LHCN-M2 (cell line): Measurements from ENCODE around the gene XXYLT1. TPM values are rescaled to one million over a fixed set of nuclear protein-coding genes. Genes with fewer than 3 reads are reported as not detected.

Source experiments
- DNase-seq: peaks from one replicate; pipeline ENCODE4 v3.0.0-alpha.2; 2012; ENCODE audit warnings: low read depth
- total RNA-seq: library from RNA; depleted of rRNA; stranded (reverse); fragments of >200 nt; gene quantifications from 2 replicates; pipeline ENCODE4 v1.2.3, GENCODE V29; 2014

Gene XXYLT1
- total RNA-seq, 1 experiment from 2014 or later: 19.2 TPM

GRCh38 chr3:195131176-195131575 lies 139.8 kb downstream of the XXYLT1 start:
- DNase-seq: no peak

DNA sequence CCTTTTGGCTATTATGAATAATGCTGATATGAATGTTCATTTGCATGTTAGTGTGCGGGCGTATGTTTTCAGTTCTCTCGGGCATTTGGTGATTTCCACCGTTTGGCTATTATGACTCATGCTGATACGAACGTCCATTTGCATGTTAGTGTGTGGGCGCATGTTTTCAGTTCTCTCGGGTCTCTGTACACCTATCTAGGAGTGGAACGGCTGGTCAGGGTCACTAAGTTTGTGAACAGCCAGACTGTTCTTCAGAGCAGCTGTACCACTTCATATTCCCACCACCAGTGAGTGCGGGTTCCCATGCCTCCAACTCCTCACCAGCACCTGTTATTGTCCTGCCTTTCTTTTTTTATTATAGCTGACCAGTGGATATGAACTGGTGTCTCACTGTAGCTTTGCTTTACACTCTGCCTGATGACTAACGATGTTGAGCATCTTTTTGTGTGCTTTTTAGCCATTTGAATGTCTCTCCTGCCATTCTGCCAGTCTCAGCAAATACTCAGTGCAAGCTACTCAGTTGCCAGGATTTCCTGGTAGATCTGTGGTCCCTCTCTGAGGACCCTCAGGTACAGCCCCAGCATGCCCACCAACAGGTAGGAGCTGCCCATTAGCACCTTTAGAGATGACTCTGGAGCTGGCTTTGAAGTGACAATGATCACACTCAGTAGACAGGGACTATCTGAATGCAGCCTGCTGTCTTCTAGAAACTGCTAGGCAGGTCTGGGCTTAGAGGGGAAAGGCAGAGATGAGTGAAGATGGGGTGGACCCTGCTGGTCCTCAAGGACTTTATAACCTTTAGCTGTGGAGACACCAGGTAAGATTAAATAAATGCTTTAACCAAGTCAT lies 141.1 kb downstream of the XXYLT1 start:
- peak; percentile 27 for DNase-seq

DNA sequence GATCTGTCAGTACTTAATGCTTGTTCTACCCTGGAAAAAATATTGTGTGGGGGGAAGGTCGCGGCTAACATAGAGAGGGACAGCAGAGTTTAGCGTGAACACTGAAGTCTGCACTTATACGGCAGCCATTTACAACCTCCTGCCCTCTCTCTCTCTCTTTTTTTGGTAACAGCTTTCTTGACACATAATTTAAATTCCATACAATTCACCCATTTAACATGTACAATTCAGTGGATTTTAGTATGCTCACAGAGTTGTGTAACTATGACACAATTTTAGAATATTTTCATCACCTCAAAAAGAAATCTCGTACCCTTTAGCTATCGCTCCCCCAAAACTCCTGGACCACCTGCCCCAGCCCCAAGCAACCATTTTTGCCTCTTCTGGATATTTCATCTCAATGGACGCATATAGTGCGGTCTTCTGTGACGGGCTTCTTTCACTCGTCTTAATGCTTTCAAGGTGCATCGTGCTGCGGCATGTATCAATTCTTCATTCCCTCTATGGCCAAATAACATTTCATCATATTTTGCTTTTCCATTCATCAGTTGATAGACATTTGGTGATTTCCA lies 141.8 kb downstream of the XXYLT1 start:
- no peak for DNase-seq

DNA sequence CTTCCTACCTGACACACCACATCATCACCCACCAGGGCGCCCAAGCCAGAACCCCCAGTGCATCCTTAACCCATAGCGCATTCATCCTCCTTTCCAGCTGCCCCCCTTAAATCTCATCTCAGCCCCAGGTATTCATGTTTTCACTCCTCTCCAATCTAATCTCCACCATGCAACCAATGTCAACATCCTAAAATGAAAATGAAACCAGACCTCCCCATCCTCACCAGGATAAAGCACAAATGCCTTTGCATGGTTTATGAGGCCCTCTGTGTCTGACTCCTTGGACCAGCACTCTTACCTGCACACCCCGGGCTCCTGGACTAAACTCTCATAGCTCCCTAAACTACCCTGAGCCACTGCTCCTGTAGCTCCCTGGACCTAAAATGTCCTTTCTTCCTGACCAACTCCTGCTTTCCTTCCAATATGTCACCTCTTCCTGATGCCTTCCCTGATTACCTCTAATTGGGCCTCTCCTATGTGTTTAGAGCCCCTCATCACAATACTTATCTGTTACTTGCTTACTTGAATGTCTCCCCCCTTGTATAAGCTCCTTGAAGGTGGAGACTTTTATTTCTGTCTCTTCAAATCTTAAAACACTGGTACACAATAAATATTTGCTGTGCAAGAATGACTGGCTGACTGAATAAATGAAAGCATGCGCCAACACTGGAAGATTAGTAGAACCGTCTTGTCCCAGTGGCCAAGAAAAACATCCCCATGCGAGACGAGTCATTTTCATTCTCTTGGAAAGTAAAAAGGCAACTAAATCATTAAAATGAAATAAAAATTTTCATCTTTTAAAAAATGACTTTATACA lies 142.5 kb downstream of the XXYLT1 start:
- peak; percentile 11 for DNase-seq

GRCh38 chr3:195126056-195126605 lies 144.8 kb downstream of the XXYLT1 start:
- DNase-seq: no peak

GRCh38 chr3:195125646-195126045 lies 145.3 kb downstream of the XXYLT1 start:
- no peak for DNase-seq

DNA sequence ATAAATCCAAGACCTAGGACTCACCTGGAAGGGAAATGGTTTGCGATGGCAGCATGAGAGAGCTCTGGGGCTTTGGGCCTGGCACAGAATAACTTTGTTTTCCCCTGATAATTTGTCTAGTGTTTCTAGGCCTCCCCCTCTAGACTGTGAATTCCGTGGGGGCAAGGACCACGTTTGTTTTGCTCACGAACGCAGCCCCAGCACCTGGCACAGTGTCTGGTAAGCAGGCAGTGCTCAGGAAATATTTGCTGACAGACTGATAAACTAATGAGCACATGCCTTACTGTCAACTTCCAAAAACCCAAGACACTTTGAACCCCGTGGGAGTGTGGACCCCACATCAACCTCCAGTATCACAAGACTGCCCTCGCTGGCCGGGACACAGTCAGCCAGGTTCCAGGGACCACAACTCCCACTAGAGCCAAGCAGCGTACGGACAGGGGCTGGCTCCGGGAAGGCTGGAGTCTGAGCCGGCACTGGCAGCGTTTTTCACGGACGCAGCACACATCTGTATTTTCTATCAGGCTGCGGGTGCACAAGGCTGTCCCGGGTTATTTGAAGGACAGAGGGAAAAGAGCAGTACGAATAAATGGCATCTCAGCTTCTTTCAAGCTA lies 146.5 kb downstream of the XXYLT1 start:
- no peak for DNase-seq

GRCh38 chr3:195123281-195123691 lies 147.7 kb downstream of the XXYLT1 start:
- DNase-seq: no peak

DNA sequence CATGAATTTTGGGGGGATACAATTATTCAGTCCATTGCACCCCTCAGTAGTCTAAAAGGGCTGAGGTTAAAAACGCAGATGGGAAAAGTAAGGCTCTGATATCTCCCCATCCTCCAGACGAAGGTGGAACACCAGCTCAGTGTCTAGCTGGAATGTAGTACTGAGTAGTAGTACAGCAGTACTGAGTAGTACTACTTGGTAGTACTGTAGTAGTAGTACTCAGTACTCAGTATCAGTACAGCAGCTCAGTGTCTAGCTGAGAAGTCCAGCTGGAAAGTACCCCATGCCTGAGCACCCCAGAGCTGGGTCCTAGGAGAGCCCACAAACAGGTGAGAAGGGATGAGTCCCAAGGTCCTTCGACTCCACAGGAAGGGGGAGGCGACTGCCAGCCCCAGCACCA lies 148.7 kb downstream of the XXYLT1 start:
- no peak for DNase-seq

DNA sequence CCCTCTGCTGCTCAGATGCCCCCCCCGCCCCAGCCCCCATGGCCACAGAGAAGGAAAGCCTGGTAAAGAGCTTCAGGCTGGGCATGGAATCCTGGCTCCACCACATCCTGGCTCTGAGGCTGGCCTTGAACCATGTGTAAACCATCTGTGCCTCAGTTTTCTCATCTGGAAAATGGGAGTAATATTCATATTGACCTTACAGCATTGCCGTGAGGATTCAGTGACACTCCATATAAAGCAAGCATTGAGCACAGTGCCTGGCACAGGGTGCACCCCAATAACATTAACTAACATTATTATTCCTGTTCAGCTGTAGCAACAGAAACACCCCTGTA lies 150.7 kb downstream of the XXYLT1 start:
- no peak for DNase-seq

- peak; percentile 96 for DNase-seq
Observed at GRCh38 chr3:195119461-195120266, 151.3 kb downstream of the XXYLT1 start.

DNA sequence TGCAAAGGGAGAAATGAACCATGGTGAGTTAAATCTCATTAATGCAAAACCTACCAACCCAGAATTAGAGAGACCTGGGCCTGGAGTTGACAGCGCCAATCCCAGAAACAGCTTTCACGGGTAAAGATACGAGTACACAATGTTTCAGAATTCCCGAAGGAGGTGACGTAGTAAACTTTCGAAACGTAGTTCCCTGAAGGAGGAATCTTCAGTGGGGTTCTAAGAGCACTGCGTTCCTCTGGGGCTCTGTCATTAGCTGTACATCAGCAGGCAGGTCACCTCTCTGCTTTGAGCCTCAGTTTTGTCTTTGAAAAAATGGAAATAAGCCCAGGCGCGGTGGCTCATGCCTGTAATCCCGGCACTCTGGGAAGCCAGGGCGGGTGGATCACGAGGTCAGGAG lies 152.3 kb downstream of the XXYLT1 start:
- no peak for DNase-seq

DNA sequence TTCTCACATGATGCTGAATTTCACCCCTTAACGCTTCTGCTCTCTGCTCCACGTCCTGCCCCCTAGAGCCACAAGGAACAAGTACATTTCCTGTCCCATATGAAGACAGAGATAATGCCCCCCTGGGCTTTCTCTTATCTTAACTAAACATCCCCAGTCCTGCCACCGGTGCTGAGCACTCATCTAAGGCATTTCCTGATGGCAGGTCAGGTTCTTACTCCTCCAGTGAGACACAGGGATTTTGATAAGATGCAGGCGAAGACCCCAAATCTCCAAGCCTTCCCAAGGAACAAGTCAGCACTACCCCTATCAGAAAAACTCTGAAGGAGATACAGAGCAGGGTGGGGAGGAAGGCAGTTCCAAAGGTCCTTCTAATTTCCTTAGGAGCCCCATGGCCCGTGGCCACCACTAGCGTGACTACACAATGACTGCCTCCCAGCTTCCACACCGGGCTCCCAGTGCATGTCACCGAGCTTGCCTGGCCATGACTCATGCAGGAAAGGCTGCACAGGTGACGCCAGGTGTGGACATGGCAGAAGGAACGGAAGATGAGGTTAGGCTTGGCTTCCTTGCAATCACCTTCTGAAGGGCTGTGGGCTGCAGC lies 152.9 kb downstream of the XXYLT1 start:
- no peak for DNase-seq

- DNase-seq: no peak
Observed at GRCh38 chr3:195116407-195117185, 154.4 kb downstream of the XXYLT1 start.

- DNase-seq: no peak
Observed at GRCh38 chr3:195115600-195116406, 155.2 kb downstream of the XXYLT1 start.

GRCh38 chr3:195114786-195115599 lies 156.0 kb downstream of the XXYLT1 start:
- no peak for DNase-seq

DNA sequence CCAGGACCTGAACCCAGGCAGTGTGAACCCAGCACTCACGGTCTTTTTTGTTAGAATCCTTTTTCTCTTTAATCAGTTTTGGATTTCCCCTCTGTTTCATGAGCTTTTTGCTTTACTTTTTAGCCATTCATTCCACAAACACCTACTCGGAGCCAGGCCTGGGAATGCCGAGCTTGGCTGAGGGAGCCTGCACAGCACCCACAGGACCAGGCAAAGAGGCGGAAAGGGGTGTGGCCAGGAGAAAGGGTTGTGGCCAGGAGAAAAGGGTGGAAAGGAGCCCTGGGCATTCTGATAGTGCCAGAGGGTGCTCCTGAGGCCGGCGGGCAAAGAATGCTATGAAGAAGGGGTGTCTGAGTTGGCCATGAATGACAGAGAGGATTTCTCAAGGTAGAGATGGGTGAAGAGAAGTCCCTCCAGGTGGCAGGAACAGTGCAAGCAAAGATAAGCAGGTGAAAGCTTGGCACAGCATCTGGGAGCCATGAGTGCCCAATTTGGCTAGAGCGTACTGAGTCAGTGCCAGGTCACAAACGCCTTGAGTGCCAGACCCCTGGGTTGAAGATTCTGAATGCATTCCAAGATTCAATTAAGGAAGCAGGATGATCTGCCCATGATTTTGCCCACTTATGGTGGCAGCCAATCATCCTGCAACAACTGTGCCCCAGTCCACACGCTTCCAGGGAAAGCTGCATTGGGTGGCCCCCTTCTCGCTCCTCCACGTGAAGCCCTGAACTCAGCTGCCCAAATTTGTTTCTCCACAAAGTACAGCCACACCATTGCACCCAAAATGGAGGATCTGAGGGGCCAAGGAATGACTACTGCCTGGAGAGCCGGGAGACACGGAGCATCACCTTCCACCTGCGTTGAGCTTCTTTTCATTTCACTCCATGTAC lies 157.2 kb downstream of the XXYLT1 start:
- no peak for DNase-seq
